GM12878 (cell line): Measurements from ENCODE around the gene PTPRM. TPM values are rescaled to one million over a fixed set of nuclear protein-coding genes. Genes with fewer than 3 reads are reported as not detected.

Experiments used
- CUX1 ChIP-seq: IDR thresholded peaks from 2 replicates; pipeline ENCODE4 v1.6.1; 2012; ENCODE audit warnings: improper control_type of control experiment, low read depth, low read length; ENCODE audit not compliant: insufficient replicate concordance
- GATAD2B ChIP-seq: fragments of 450-650 bp; conservative IDR thresholded peaks from 2 replicates; pipeline ENCODE4 v1.6.1; 2017; ENCODE audit warnings: low read depth, mild to moderate bottlenecking, moderate library complexity
- POLR2AphosphoS5 ChIP-seq: IDR thresholded peaks from 2 replicates; pipeline ENCODE4 v1.6.1; 2011; ENCODE audit warnings: mild to moderate bottlenecking, low read length, inconsistent platforms
- RFX5 ChIP-seq: IDR thresholded peaks from 2 replicates; pipeline ENCODE4 v1.6.1; 2011; ENCODE audit warnings: low read depth, low read length, improper control_type of control experiment
- SMARCA5 ChIP-seq: fragments of 450-650 bp; IDR thresholded peaks from 2 replicates; pipeline ENCODE4 v1.6.1; 2017; ENCODE audit warnings: mild to moderate bottlenecking
- SREBF2 ChIP-seq: IDR thresholded peaks from 2 replicates; pipeline ENCODE4 v1.6.1; 2012; ENCODE audit warnings: mild to moderate bottlenecking, low read length
- polyA plus RNA-seq, 11 experiments: library from polyadenylated mRNA; depleted of rRNA in 4 of 11; unstranded in 6 of 11; stranded (reverse) in 5 of 11; fragments of >200 nt; fragmentation: Nextera tagmentation in 4 of 11; fragmentation: Illumina TruSeq in 1 of 11; extraction: Ambion mirVana in 4 of 11; extraction: Trizol in 1 of 11; gene quantifications; 1 replicate in 1 of 11; 2 replicates in 10 of 11; pipeline versions ENCODE4 v1.2.1 to v1.2.3, GENCODE V29; 2011 to 2016; ENCODE audit warnings: inconsistent platforms in 2 of 11, missing spikeins in 2 of 11, low read depth in 1 of 11
- total RNA-seq, 4 experiments: library from RNA; depleted of rRNA in 3 of 4; stranded (reverse); fragments of >200 nt in 3 of 4; fragmentation: Illumina TruSeq in 1 of 4; extraction: Trizol in 1 of 4; gene quantifications; 2 replicates each; pipeline versions ENCODE4 v1.2.1 to v1.2.3, GENCODE V29; 2013 to 2021
- TF ChIP-seq, protein P1 (sequence below): fragments of 450-650 bp; IDR thresholded peaks from 2 replicates; pipeline ENCODE4 v1.6.1; 2017; ENCODE audit warnings: borderline replicate concordance

Gene PTPRM
- total and polyA plus RNA-seq, 10 of the 15 experiments (the other 5 are each of a cell fraction or from before 2014, with no cell fraction given), result 0.07 to 22.6 (median 0.60) TPM

DNA sequence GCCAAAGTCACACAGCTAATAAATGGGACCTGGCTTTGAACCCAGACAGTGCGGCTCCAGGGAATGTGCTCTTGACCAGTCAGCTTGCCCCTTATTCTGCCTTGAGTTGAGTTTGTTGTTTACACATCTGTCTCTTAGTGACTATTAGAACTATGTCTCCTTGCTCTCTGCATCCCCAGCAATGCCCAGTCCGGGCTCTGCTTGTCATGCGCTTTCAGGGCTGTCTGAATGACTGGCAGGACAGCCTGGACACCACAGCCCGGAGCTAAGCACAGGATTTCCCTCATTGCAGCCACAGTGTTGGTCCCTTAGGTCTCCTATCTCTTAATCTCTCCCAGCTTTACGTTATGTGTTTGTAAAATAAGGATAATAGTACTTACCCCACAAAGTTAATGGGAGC lies 795.7 kb downstream of the PTPRM start (continued):
- TF ChIP-seq CUX1, result no peak
- TF ChIP-seq RFX5, result no peak
- TF ChIP-seq, protein P1, sequence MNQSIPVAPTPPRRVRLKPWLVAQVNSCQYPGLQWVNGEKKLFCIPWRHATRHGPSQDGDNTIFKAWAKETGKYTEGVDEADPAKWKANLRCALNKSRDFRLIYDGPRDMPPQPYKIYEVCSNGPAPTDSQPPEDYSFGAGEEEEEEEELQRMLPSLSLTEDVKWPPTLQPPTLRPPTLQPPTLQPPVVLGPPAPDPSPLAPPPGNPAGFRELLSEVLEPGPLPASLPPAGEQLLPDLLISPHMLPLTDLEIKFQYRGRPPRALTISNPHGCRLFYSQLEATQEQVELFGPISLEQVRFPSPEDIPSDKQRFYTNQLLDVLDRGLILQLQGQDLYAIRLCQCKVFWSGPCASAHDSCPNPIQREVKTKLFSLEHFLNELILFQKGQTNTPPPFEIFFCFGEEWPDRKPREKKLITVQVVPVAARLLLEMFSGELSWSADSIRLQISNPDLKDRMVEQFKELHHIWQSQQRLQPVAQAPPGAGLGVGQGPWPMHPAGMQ, result no peak
- no peak for TF ChIP-seq GATAD2B
- TF ChIP-seq SREBF2, result no peak
- TF ChIP-seq POLR2AphosphoS5, result no peak
- TF ChIP-seq SMARCA5, result no peak
